HG03135 (cell line): ENCODE results near the gene CELF2.
A peak's percentile ranks its signal among the peaks of the same experiment; 100 is the strongest.

Experiments
- ATAC-seq: cut with Tn5 transposase; IDR thresholded peaks from one replicate; pipeline ENCODE4 v1.9.1; 2021; ENCODE audit warnings: mild to moderate bottlenecking, moderate library complexity; ENCODE audit not compliant: unreplicated experiment

The CELF2 gene

GRCh38 chr10:11215471-11215870, 197.8 kb downstream of the CELF2 start:
- no peak for ATAC-seq

- no peak for ATAC-seq
Measured at GRCh38 chr10:11217521-11217920, 199.8 kb downstream of the CELF2 start.

- ATAC-seq, result no peak
Measured at GRCh38 chr10:11218395-11218794, 200.7 kb downstream of the CELF2 start.

- no peak for ATAC-seq
Measured at GRCh38 chr10:11219431-11219830, 201.8 kb downstream of the CELF2 start.

GRCh38 chr10:11223081-11223480, 205.4 kb downstream of the CELF2 start:
- ATAC-seq, result no peak

GRCh38 chr10:11223507-11224140, 206.0 kb downstream of the CELF2 start:
- no peak for ATAC-seq

- ATAC-seq, result no peak
Measured at GRCh38 chr10:11224321-11224720, 206.6 kb downstream of the CELF2 start.

- no peak for ATAC-seq
Measured at GRCh38 chr10:11224792-11225416, 207.2 kb downstream of the CELF2 start.

- peak; percentile 37 for ATAC-seq
Measured at GRCh38 chr10:11225935-11226334, 208.3 kb downstream of the CELF2 start.

GRCh38 chr10:11227103-11227502, 209.4 kb downstream of the CELF2 start:
- peak; percentile 40 for ATAC-seq

GRCh38 chr10:11229893-11230292, 212.2 kb downstream of the CELF2 start:
- no peak for ATAC-seq

- ATAC-seq, result no peak
Measured at GRCh38 chr10:11230498-11231167, 213.0 kb downstream of the CELF2 start.

GRCh38 chr10:11231285-11231684, 213.6 kb downstream of the CELF2 start:
- no peak for ATAC-seq

- no peak for ATAC-seq
Measured at GRCh38 chr10:11232222-11232961, 214.7 kb downstream of the CELF2 start.

GRCh38 chr10:11234857-11235531, 217.3 kb downstream of the CELF2 start:
- no peak for ATAC-seq

GRCh38 chr10:11235771-11236170, 218.1 kb downstream of the CELF2 start:
- no peak for ATAC-seq

GRCh38 chr10:11236234-11236633, 218.6 kb downstream of the CELF2 start:
- peak; percentile 76 for ATAC-seq

GRCh38 chr10:11237571-11237970, 219.9 kb downstream of the CELF2 start:
- peak; percentile 40 for ATAC-seq

GRCh38 chr10:11238893-11239292, 221.2 kb downstream of the CELF2 start:
- ATAC-seq, result no peak

GRCh38 chr10:11240641-11241040, 223.0 kb downstream of the CELF2 start:
- no peak for ATAC-seq
